Measurements from ENCODE around the gene TTC39A.

GRCh38 chr1:51303751-51304251 is 26.6 kb downstream of the TTC39A start:
- TF ChIP-seq CTCF (IDR thresholded peaks at IDR 0.05) (no peak), POLR2A (IDR thresholded peaks at IDR 0.05) (no peak), EP300 (IDR thresholded peaks at IDR 0.05) (no peak), POLR2AphosphoS5 (IDR thresholded peaks at IDR 0.05) (no peak)

All from gastroesophageal sphincter (tissue), 3 donors.